ENCODE data around the gene FER1L5. TPM values are rescaled to one million over a fixed set of nuclear protein-coding genes. Genes with fewer than 3 reads are reported as not detected.

The FER1L5 gene
- total RNA-seq, 1 donor from 2014 or later = 0.52 TPM

DNA sequence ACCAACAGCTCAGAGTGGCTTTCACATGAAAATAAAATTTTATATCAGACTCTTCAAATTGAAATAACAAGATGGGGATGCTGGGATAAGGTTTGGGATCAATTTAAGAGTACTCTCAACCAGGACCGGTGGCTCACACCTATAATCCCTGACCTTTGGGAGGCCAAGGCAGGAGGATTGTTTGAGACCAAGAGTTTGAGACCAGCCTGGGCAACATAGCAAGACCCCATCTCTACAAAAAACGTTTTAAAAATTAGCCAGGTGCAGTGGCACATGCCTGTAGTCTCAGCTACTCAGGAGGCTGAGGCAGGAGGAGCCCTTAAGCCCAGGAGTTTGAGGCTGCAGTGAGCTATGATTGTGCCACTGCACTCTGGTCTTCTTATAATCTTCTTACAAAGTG, 94.7 kb downstream of the FER1L5 start:
- Histone ChIP-seq H3K27ac (ENCODE audit: low read depth, low read length) (no peak overlapping the region), H3K4me1 (ENCODE audit: control insufficient read depth in 3 of 3, insufficient read depth in 3 of 3, low read length in 3 of 3) (peaks cover 11 to 21% (median 15%) of the 10 kb centered on the region in 3 donors), H3K9ac (ENCODE audit: low read depth in 1 of 3, low read length in 3 of 3) (no peak overlapping the region), H3K9me3 (ENCODE audit: control insufficient read depth in 3 of 3, low read length in 3 of 3) (no peaks in the 10 kb centered on the region), H3K27me3 (ENCODE audit: control insufficient read depth in 3 of 3, insufficient read depth in 3 of 3, low read length in 3 of 3) (no peaks in the 10 kb centered on the region), H3K36me3 (ENCODE audit: control insufficient read depth in 3 of 3, insufficient read depth in 3 of 3, low read length in 3 of 3) (peaks cover 25 to 37% (median 36%) of the 10 kb centered on the region in 3 donors), H3K4me3 (ENCODE audit: low read length in 3 of 3) (no peak overlapping the region)

DNA sequence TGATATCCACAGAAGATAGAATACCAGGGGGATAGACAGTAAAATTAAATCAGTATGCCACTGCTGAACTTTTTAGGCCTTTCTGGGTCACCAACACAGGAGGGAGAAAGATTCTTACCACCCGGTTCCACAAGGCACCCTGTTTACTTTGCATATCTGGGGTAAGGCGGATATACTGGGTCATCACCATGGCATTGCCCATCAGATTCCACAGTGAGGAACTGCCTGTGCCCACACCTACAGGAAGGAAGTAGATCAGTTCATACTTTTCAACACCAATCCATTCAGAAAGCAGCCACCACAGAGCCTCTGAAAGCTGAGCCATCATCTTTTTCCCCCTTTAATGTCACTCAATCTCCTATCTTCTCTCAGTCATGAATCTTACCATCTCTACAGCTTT, 95.3 kb downstream of the FER1L5 start:
- H3K4me3 ChIP-seq (ENCODE audit: low read length in 3 of 3) = no peak overlapping the region
- H3K4me1 ChIP-seq (ENCODE audit: control insufficient read depth in 3 of 3, insufficient read depth in 3 of 3, low read length in 3 of 3) = peaks cover 11 to 21% (median 15%) of the 10 kb centered on the region in 3 donors

DNA sequence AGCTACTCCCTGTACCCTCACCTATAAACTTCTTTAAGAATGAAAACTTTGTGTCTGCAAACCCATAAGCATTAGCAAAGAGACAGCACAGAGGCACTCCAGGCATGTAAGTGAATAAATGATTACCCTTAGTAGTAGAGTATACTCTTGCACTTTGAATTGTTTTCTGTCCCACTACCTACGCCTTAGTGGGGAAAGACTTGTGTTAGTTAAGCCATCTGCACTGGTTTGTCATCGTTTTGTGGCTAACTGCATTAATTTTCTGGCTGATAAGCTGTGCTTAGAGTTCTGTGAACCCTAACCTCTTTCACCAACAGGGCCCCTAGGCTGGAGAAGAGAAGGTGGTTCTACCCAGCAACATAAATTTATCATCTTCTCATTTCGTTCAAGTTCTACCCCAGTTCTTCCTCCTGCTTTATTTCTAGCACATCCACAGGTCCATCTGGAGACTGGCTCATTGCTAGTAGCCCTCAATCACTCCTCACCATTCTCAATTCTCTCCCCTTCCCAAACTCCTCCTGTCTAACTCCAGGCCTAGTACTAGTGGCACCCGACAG, 96.6 kb downstream of the FER1L5 start:
- H3K27me3 ChIP-seq (ENCODE audit: control insufficient read depth in 3 of 3, insufficient read depth in 3 of 3, low read length in 3 of 3) = no peaks in the 10 kb centered on the region
- peaks cover 11 to 23% (median 19%) of the 10 kb centered on the region in 3 donors for H3K36me3 ChIP-seq (ENCODE audit: control insufficient read depth in 3 of 3, insufficient read depth in 3 of 3, low read length in 3 of 3)
- H3K9ac ChIP-seq (ENCODE audit: low read depth in 1 of 3, low read length in 3 of 3) = peak overlapping the region; percentile 80 to 88 (median 87)
- H3K4me3 ChIP-seq (ENCODE audit: low read length in 3 of 3) = peak overlapping the region; percentile 81 to 96 (median 90)
- H3K9me3 ChIP-seq (ENCODE audit: control insufficient read depth in 3 of 3, low read length in 3 of 3) = no peaks in the 10 kb centered on the region
- peak overlapping the region; percentile 80 for H3K27ac ChIP-seq (ENCODE audit: low read depth, low read length)
- peaks cover 11 to 21% (median 15%) of the 10 kb centered on the region in 3 donors for H3K4me1 ChIP-seq (ENCODE audit: control insufficient read depth in 3 of 3, insufficient read depth in 3 of 3, low read length in 3 of 3)

More for the DNA sequence above, 95.3 kb downstream of the FER1L5 start:
- Histone ChIP-seq H3K27ac (ENCODE audit: low read depth, low read length) (no peak overlapping the region), H3K27me3 (ENCODE audit: control insufficient read depth in 3 of 3, insufficient read depth in 3 of 3, low read length in 3 of 3) (no peaks in the 10 kb centered on the region), H3K9me3 (ENCODE audit: control insufficient read depth in 3 of 3, low read length in 3 of 3) (no peaks in the 10 kb centered on the region), H3K36me3 (ENCODE audit: control insufficient read depth in 3 of 3, insufficient read depth in 3 of 3, low read length in 3 of 3) (peaks cover 23 to 36% (median 33%) of the 10 kb centered on the region in 3 donors), H3K9ac (ENCODE audit: low read depth in 1 of 3, low read length in 3 of 3) (no peak overlapping the region)

DNA sequence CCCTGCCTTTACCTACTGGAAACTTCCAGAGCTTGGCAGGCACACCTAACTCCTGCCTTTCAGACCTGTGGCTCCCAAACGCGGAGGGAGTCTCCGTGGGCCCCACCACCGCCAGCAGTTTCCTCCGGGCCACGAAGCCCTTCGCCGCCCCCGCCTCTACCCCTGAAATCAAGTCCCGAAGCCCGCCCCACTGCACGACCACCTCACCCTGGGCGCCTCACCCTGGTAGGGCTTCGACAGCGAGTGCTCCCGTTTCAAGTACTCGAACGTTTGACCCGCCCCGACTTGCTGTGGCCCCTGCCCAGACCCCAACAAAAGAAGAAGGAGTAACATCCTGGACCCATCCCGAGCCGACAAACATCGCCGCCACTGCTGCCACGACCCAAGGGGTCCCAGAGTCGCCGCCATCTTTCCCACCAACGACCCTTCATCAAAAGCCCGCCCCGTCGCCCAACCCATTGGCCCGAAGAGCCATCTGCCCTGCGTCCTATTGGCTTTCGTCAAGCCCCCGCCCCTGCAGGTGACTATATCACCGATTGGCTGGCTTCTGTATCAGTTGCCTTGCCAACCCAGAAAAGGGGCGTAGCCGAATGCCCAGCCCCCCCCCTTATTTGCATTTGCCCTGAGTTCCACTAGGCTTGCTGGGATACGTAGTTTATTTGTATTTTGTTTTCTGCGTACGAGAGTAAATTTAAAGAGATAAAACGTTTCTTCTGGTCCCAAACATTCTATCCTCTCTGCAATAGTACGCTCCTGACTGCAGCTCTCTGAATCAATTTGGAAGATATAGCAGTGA, 97.3 kb downstream of the FER1L5 start, which contains the start of gene LMAN2L:
LMAN2L (minus strand) TSS at position 432 of the 796 bp plus-strand sequence; CDS start at position 408, 24 bp downstream.
- Histone ChIP-seq H3K9ac (ENCODE audit: low read depth in 1 of 3, low read length in 3 of 3) (peak within 1 kb of the TSS; percentile 80 to 88 (median 87)), H3K4me1 (ENCODE audit: control insufficient read depth in 3 of 3, insufficient read depth in 3 of 3, low read length in 3 of 3) (peaks cover 11 to 21% (median 15%) of the 10 kb centered on the region in 3 donors), H3K4me3 (ENCODE audit: low read length in 3 of 3) (peak within 1 kb of the TSS; percentile 81 to 96 (median 90)), H3K36me3 (ENCODE audit: control insufficient read depth in 3 of 3, insufficient read depth in 3 of 3, low read length in 3 of 3) (peaks cover 5 to 17% (median 15%) of the 10 kb centered on the region in 3 donors), H3K9me3 (ENCODE audit: control insufficient read depth in 3 of 3, low read length in 3 of 3) (no peaks in the 10 kb centered on the region), H3K27me3 (ENCODE audit: control insufficient read depth in 3 of 3, insufficient read depth in 3 of 3, low read length in 3 of 3) (no peaks in the 10 kb centered on the region), H3K27ac (ENCODE audit: low read depth, low read length) (peak within 1 kb of the TSS; percentile 80)

DNA sequence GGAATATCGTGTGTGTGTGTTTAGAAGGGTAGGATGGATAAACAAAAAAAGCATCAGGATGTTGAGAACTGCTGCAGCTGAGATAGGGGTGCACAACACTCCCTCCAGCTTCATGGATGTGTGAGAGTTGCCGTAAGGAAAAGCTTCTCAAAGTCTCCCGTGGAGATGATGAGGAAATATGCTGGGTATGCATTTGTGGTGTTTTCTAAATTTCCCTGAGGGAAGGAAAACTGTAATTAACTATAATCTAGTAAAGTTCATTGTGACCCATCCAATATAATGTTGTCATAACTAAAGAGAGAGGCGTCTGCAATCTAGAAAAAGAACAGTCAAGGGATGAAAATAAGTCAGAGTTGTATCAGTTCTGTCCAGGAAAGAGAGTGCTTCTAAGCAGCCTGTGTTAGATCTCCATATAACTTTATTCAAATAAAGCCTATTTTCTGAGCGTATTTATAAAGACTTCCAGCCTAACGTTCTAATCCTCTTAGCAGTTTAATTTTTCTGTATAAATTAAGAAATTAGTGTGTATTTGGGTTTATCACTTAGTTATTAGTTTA, 104.6 kb downstream of the FER1L5 start:
- no peak overlapping the region for H3K27ac ChIP-seq (ENCODE audit: low read depth, low read length)
- no peaks in the 10 kb centered on the region for H3K36me3 ChIP-seq (ENCODE audit: control insufficient read depth in 3 of 3, insufficient read depth in 3 of 3, low read length in 3 of 3)
- H3K9ac ChIP-seq (ENCODE audit: low read depth in 1 of 3, low read length in 3 of 3) = no peak overlapping the region
- H3K27me3 ChIP-seq (ENCODE audit: control insufficient read depth in 3 of 3, insufficient read depth in 3 of 3, low read length in 3 of 3) = no peaks in the 10 kb centered on the region
- H3K4me1 ChIP-seq (ENCODE audit: control insufficient read depth in 3 of 3, insufficient read depth in 3 of 3, low read length in 3 of 3) = no peaks in the 10 kb centered on the region
- no peaks in the 10 kb centered on the region for H3K9me3 ChIP-seq (ENCODE audit: control insufficient read depth in 3 of 3, low read length in 3 of 3)
- no peak overlapping the region for H3K4me3 ChIP-seq (ENCODE audit: low read length in 3 of 3)

DNA sequence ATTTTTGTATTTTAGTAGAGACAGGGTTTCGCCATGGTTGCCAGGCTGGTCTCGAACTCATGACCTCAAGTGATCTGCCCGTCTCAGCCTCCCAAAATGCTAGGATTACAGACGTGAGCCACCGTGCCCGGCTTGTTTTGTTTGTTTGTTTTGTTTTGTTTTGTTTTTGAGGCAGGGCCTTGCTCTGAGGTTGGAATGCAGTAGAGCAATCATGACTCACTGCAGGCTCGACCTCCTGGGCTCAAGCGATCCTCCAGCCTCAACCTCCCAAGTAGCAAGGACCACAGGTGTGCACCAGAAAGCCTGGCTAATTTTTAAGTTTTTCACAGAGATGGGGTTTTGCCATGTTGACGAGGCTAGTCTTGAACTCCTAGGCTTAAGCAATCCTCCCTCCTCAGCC, 109.2 kb downstream of the FER1L5 start:
- H3K9me3 ChIP-seq (ENCODE audit: control insufficient read depth in 3 of 3, low read length in 3 of 3) = no peaks in the 10 kb centered on the region
- no peaks in the 10 kb centered on the region for H3K4me1 ChIP-seq (ENCODE audit: control insufficient read depth in 3 of 3, insufficient read depth in 3 of 3, low read length in 3 of 3)
- H3K36me3 ChIP-seq (ENCODE audit: control insufficient read depth in 3 of 3, insufficient read depth in 3 of 3, low read length in 3 of 3) = no peaks in the 10 kb centered on the region
- no peak overlapping the region for H3K9ac ChIP-seq (ENCODE audit: low read depth in 1 of 3, low read length in 3 of 3)
- no peak overlapping the region for H3K27ac ChIP-seq (ENCODE audit: low read depth, low read length)
- H3K27me3 ChIP-seq (ENCODE audit: control insufficient read depth in 3 of 3, insufficient read depth in 3 of 3, low read length in 3 of 3) = no peaks in the 10 kb centered on the region
- no peak overlapping the region for H3K4me3 ChIP-seq (ENCODE audit: low read length in 3 of 3)

DNA sequence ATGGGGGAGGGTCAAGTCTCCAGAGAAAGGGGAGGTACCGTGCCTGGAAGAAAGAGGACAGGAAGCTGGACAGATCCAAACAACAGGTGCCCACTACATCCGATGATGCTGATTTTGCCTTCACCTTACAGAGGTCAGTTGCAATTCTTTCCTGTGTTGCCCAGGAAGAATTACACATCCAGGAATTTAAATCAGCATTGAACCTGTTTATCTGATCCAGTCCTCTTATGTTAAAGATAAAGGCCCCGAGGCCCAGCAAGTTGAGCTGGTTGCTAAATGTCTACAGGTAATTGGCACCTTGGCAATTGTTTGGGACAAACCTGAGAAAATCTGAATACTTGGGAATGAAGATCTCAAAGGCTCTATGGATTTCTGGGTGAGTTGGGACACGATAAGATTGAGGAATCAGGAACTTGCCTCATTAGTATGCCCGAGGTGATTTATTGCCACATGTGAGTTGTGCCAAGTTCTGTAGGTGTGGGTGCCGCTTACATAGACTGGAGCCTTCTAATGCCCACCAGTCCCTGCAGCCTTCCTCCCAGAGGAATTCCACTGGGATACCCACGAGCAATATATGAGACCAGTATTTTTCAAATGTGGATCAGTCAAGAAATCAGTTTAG, 111.2 kb downstream of the FER1L5 start:
- Histone ChIP-seq H3K27me3 (ENCODE audit: control insufficient read depth in 3 of 3, insufficient read depth in 3 of 3, low read length in 3 of 3) (no peaks in the 10 kb centered on the region), H3K4me3 (ENCODE audit: low read length in 3 of 3) (no peak overlapping the region), H3K27ac (ENCODE audit: low read depth, low read length) (no peak overlapping the region), H3K9me3 (ENCODE audit: control insufficient read depth in 3 of 3, low read length in 3 of 3) (no peaks in the 10 kb centered on the region), H3K9ac (ENCODE audit: low read depth in 1 of 3, low read length in 3 of 3) (no peak overlapping the region), H3K36me3 (ENCODE audit: control insufficient read depth in 3 of 3, insufficient read depth in 3 of 3, low read length in 3 of 3) (no peaks in the 10 kb centered on the region), H3K4me1 (ENCODE audit: control insufficient read depth in 3 of 3, insufficient read depth in 3 of 3, low read length in 3 of 3) (no peaks in the 10 kb centered on the region)

DNA sequence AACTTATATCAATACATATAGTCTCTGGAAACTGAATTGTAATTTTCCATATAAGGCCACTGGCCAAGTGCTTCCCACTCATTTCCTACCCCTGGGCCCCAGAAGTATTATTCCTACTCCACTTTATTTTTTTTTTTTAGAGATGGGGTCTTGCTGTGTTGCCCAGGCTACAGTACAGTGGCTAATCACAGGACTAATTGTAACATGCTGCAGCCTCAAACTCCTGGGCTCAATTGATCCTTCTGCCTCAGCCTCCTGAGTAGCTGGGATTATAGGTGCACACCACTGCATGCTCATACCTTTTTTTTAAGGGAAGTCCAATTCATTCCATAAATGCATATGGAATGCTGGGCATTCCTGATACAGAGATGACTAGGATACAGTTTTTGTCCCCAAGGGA, 111.8 kb downstream of the FER1L5 start:
- H3K27ac ChIP-seq (ENCODE audit: low read depth, low read length) = no peak overlapping the region

More for the DNA sequence above, 111.8 kb downstream of the FER1L5 start:
- Histone ChIP-seq H3K4me3 (ENCODE audit: low read length in 3 of 3) (no peak overlapping the region), H3K9me3 (ENCODE audit: control insufficient read depth in 3 of 3, low read length in 3 of 3) (no peaks in the 10 kb centered on the region), H3K27me3 (ENCODE audit: control insufficient read depth in 3 of 3, insufficient read depth in 3 of 3, low read length in 3 of 3) (no peaks in the 10 kb centered on the region), H3K9ac (ENCODE audit: low read depth in 1 of 3, low read length in 3 of 3) (no peak overlapping the region), H3K4me1 (ENCODE audit: control insufficient read depth in 3 of 3, insufficient read depth in 3 of 3, low read length in 3 of 3) (no peaks in the 10 kb centered on the region), H3K36me3 (ENCODE audit: control insufficient read depth in 3 of 3, insufficient read depth in 3 of 3, low read length in 3 of 3) (no peaks in the 10 kb centered on the region)
